HG03460 (cell line): ENCODE measurements around the gene FADS2.

ENCODE experiments used
- ATAC-seq: cut with Tn5 transposase; IDR thresholded peaks from one replicate; pipeline ENCODE4 v1.9.1; 2021; ENCODE audit not compliant: unreplicated experiment

FADS2 gene

DNA sequence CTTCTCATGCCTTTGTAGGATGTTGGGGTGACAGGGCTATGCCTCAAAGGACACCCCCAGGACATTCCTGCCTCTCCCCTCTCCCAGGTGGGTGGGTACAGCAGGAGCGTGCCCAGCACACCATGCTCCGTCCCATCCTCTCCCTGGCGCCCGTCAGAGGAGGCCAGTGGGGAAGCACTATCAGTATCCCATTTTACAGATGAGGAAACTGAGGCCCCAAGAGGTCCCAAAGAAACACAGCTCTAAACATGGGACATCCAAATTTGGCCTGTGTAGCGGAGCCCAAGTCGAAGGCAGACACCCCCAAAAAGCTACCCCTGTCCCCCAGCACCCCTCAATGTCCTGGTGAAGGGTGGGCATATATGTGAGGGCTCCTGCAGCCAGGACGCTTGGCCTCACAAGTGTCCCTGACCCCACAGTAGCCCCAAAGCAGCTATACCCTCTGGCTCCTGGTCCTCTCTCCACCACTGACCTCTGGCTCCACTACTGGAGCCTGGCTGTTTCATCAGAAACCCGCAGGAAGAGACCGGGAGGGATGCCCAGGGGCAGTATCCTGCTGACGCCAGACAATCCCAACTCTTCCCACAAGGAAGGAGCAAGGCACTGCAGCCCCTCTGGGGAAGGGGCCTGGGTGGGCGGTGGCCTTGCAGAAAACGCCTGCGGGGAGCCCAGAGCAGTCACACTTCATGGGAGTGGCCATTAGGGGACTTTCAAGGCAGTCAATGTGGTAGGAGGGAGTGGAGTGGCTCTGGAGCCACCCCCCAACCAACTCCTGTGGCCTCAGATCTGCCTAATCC, 57.9 kb downstream of the FADS2 start:
- ATAC-seq, result no peak

- no peak for ATAC-seq
These were observed 58.5 kb downstream of the FADS2 start for GRCh38 chr11:61886643-61887042.

GRCh38 chr11:61887839-61888494, 59.9 kb downstream of the FADS2 start:
- ATAC-seq, result no peak

GRCh38 chr11:61888590-61888989, 60.5 kb downstream of the FADS2 start:
- no peak for ATAC-seq

DNA sequence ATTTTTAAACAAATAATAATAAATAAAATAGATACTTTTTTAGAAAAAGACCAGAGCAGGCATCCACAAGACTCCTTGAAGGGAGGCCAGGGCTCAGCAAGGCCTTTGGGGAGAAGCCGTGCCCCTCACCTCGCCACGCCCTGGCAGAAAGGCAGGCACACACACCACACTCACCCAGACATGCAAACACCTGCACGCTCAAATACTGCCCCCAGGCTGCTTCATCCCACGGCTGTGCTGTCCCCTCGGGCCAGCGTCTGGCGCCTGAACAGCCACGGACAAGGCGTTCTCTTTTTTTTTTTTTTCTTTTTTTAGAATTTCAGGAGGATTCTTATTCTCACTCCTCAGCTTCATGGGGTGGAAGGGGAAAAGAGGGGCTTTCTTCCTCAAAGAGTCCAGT, 61.7 kb downstream of the FADS2 start:
- no peak for ATAC-seq

DNA sequence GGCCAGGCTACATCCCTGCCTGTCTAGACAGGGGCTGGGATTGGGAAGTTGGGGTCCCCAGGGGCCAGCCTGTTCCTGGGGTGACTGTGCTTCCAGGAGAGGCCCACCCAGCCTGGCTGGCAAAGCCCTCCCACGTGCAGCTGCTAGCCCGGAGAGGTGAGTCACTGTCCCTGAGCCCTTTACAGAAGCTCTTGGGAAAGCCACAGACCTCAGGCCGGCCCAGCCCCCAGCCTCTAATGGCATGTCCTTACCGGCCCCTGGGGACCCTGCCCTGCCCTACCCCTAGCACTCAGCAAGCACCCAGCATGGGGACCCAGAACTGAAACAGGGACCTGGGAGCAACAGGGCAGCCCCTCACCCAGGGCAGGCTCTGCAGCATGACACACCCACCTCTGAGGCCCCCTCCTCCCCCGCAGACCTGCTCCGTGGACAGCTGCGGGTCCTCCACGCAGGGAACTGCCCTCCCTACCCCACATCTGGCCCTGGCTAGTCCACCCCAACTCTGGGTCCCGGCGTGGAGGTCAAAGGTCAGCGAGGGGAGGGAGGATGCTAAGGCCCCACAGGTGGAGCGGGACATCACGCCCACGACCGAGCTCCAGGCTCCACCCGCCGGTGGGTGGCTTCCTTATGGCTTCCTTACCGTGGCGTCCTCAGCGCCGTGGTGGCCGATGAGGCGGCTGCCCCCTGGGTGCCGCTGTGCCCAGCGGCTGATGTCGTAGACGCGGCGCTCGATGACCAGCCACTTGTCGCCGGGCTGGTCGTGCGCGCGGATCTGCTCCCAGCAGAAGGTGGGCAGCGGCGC, 62.6 kb downstream of the FADS2 start:
- ATAC-seq, result peak; percentile 12

DNA sequence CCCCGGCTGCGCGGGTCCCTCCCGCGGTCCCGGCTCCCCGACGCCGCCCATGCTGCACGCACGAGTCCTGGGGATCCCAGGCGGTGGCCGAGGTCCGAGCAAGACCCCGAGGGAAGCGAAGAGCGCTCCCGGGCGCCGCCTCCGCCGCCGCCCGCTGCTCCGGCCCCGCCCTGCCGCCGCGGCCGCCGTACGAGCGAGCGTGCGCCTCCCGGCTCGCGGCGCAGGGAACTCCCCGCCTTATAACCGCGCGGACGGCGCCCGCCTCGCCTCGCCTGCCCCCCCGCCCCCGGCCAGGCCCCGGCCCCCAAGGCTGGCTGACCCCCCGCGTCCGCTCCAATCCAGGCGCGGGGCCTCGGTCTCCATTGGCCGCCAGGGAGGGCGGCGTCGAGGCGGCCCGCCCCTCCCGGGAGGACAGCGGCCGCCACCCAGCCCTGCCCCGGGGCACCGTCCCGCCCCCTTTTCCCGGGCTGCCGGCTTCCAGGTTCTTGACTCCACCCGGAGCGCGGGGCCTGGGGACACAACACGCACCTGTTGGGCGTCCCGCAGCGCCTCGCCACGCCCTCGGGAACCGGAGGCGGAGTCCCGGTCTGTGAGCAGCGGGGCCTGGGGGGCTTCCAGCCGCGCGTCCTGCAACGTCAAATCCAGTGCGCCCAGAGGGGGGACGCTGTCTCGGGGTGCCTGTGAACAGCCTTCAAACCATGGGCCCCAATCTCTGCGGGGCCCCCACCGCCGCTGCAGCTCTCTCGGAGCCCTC, 63.4 kb downstream of the FADS2 start, which contains the start of gene FADS3:
TSS of gene FADS3 (minus strand) at position 215 of the 754 bp plus-strand sequence. CDS start at position 51, 164 bp downstream.
- peak; percentile 61 for ATAC-seq

DNA sequence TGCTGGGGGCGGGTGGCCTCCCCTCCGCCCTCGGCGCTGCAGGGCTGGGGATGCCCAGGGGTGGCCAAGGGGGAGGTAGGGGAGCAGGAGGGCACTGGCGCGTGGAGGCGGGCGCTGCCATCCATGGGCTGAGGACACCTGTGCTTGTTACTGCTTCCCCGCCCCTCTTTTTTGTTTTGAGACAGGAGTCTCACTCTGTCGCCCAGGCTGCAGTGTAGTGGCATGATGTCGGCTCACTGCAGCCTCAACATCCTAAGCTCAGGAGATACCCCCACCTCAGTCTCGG, 63.9 kb downstream of the FADS2 start:
- ATAC-seq, result peak; percentile 24

GRCh38 chr11:61893981-61894380, 65.9 kb downstream of the FADS2 start:
- ATAC-seq, result no peak

DNA sequence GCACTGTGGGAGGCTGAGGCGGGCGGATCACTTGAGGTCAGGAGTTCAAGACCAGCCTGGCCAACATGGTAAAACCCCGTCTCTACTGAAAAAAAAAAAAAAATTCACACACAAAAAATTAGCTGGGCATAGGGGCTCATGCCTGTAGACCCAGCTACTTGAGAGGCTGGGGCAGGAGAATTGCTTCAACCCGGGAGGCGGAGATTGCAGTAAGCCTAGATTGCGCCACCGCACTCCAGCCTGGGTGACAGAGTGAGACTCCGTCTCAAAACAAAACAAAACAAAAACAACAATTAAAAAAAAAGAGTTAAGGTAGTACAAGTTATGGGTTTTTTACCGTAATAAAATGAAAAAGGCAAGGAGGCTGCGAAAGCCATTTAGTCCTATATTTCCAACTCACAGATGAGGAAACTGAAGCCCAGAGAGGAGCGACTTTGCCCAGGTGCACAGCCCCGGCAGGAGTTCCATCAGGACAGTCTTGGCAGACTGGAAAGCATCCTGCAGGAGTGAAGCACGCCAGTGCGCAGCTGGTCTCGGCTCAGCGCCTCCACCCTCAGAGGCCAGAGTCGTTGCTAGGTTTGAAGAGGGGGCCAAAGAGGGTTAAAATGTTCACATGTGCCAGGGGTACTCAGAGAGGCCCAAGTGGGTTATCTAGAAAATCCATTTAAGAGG, 67.1 kb downstream of the FADS2 start:
- no peak for ATAC-seq

- no peak for ATAC-seq
These were observed 67.6 kb downstream of the FADS2 start for GRCh38 chr11:61895718-61896059.

DNA sequence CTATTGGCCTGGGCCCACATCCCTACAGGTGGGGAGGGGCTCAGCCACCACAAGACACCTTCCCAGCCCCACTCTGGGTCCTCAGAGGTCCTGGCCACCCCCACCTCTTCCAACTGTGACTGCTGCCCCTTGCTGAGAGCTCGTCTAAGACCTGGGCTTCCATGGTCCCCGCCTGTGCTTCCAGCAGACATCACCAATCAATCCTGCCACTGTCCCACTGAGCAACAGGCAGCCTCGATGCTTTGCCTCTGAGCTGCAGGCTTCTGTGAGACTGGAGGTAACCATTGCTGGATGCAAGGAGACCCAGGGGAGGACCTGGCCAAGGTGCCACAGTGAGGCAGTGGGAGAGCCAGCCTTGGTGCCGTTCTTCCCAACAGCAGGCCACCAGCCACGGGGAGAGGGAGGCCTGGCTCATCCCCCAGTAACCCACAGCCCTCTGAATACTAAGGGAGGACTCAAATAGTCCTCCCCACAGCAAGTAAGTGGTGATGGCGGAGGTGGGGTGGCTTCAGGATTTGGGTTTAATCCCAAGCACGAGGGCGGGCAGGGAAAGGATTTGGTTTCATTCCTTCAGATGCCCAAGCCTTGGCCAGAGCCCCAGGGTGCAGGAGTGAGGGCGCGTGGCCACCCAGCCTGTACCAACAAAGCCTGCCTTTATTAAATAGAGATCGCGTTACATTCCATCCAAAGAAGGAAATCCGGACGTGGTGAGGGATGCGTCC, 68.7 kb downstream of the FADS2 start:
- no peak for ATAC-seq

DNA sequence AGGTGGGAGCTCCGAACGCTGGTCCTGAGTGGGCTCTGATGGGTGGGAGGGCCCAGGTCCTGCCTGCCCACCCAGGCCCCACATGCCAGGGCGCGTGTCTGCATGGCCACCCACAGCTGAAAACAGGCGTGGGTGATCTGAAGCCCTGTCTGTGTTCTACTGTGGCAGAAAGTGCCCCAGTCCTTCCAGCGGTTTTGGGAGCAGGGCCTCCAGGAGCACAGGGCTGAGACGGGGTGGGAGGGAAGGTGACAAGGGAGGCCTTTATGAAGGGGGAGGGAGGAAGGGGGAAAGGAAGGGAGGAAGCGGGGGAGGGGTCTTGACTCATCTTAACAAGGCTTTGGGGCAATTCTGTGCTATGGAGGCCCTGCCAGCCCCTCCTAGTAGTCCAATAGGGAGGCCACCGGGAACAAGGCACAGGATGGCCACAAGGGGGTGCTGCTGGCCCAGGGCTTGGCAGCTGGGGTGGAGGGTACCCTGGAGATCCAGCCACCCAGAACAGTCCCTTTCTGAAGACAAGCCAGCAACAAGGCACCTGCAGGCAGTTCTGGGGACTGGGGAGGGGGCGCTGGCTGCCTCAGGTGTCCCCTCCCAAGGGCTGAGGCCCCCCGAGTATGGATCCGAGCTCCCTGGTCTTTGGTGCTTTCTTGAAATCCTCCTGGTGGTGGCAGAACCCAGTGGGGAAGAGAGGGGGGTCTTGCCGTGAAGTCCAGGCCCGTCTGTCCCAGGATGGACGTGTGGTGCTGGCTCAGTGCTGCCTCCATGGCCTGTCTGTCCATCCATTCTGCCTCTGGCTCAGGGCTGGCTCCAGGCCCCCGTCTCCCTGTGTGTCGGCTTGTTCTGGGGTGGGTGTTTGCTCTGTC, 69.5 kb downstream of the FADS2 start:
- no peak for ATAC-seq

DNA sequence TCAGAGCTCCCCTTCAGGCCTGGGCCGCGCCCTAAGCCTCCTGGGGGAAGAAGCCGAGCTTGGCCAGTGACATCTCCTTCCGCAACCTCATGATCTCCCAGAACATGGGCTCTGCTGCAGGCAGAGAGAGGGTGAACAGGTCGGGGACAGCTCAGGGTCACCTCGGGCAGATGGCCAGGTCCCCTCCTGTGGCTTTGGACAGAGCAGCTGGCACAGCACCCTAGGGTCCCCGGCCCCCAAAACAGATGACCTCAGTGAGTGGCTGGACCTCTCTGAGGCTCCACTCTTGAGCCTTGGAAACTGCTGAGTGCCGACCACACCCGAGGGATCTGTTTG, 70.1 kb downstream of the FADS2 start:
- no peak for ATAC-seq

DNA sequence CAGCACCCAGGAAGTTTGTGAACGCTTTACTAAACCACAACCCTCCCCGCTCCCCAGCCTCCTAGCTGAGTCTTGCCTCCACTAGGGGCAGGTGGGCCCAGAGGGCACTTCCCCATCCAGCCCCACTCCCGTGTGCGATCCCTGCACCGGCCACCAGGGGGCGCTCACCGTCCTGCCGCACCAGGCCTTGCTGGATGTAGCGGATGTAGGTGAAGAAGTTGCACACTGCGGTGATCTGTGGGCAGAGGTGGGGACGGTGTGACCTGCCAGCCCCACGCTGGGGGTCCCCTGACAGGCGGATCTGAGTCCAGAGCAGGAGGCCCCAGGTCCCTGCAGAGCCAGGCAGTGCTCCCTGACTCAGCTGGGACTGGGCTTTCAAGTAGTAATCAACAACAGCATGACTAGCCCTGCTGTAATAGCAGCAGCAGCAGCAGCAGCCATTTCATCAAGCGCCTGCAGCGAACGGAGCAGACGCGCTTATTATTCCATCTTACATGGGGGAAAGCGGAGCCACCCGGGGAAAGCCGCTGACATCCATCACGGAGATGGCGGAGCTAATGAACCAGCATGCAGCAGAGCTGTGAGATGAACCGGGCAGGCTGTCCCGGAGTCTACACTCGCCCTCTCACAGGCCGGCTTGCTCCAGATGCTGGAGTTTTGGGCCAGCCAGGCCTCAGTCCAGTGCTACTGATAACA, 71.2 kb downstream of the FADS2 start:
- ATAC-seq, result peak; percentile 77

- no peak for ATAC-seq
These were observed 72.2 kb downstream of the FADS2 start for GRCh38 chr11:61900251-61900650.

- no peak for ATAC-seq
These were observed 73.3 kb downstream of the FADS2 start for GRCh38 chr11:61901397-61901796.

- ATAC-seq, result no peak
These were observed 74.2 kb downstream of the FADS2 start for GRCh38 chr11:61902313-61902712.

GRCh38 chr11:61903845-61904244, 75.7 kb downstream of the FADS2 start:
- no peak for ATAC-seq
